Activated CD8-positive, alpha-beta memory T cell treated with anti-CD3 and anti-CD28 coated beads, Interleukin-2, amount 50 U/mL, for 4 hours (primary cell): ENCODE data around the gene RNF128.
"Not testable (repeated sequence)": the region's sequence is repeated elsewhere in the genome, so short reads cannot be mapped to it uniquely, and the experiment has no call there.

Source experiments
- DNase-seq: peaks from one replicate; pipeline ENCODE4 v3.0.0-alpha.2; 2020

The RNF128 gene

GRCh38 chrX:106751407-106751806 lies 24.9 kb downstream of the RNF128 start:
- DNase-seq: no peak

DNA sequence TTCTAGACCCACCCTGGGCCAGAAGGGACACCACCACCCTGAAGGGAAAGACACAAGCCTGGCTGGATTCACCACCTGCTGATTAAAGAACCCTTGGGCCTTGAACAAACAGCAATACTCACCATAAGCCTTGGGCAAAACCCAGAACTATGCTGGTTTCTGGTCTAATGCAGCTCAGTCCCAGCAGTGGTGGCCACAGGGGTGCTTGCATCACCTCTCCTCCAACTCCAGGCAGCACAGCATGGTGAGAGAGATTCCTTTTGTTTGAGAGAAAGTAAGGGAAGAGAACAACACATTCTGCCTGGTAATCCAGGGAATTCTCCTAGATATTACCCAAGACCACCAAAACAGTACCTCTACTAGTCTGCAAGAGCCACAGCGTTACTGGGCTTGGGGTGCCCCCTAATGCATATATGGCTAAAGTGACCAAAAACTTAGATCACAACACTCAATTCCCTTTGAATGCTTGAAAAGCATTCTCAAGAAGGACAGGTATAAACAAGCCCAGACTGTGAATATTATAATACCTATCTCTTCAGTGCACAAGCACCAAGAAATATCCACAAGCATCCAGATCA lies 25.7 kb downstream of the RNF128 start:
- DNase-seq: no peak

GRCh38 chrX:106769288-106769687 lies 42.8 kb downstream of the RNF128 start:
- not testable (repeated sequence) for DNase-seq

- DNase-seq: no peak
Measured at GRCh38 chrX:106774981-106775380, 48.5 kb downstream of the RNF128 start.

- DNase-seq: no peak
Measured at GRCh38 chrX:106780264-106780663, 53.8 kb downstream of the RNF128 start.

GRCh38 chrX:106780664-106781377 lies 54.3 kb downstream of the RNF128 start:
- DNase-seq: no peak

DNA sequence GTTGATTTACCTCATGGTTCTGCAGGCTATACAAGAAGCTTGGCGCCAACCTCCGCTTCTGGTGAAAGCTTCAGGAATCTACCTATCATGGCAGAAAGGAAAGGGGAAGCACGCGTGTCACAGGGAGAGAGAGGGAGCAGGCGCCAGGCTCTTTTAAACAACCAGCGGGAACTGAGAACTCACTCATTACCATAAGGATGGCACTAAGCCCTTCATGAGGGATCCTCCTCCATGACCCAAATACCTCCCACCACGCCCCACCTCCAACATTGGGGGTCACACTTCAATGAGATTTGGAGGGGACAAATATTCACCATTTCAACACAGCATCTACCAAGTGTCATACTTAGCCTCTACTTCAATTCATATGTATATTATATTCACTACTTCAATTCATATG lies 57.2 kb downstream of the RNF128 start:
- DNase-seq: no peak

DNA sequence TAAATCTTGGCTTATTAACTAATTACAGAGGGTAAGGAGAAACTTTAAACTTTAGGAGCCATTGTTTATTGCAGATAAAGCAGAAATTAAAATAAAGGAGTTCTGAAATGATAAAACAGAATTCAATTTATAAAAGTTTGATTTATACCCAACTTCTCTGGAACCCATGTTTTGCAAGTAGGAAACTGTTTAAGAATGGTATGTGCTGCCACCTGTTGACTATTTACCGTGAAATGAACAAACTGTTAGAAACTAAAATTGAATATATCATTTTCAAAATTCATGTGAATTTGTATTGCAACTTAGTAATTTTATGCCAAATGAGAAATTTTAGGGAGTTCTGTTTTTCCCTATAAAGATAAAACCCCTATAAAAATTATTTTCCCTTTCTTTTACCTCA lies 65.0 kb downstream of the RNF128 start:
- no peak for DNase-seq

DNA sequence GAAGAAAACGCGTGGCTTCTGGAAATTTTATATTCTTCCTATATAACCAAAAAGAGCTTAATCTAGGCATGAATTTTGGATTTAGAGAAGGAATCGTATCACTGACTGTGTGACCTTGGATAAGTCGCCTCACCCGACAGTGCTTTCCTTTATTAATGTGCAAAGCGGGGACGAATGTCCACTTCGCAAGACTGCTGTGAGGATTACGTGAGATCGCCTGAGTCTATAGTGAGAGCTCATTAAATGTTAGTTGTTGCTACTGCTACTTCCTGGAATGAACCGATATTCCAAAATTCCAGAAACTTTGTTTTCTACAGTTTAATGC lies 75.5 kb downstream of the RNF128 start:
- DNase-seq: no peak

DNA sequence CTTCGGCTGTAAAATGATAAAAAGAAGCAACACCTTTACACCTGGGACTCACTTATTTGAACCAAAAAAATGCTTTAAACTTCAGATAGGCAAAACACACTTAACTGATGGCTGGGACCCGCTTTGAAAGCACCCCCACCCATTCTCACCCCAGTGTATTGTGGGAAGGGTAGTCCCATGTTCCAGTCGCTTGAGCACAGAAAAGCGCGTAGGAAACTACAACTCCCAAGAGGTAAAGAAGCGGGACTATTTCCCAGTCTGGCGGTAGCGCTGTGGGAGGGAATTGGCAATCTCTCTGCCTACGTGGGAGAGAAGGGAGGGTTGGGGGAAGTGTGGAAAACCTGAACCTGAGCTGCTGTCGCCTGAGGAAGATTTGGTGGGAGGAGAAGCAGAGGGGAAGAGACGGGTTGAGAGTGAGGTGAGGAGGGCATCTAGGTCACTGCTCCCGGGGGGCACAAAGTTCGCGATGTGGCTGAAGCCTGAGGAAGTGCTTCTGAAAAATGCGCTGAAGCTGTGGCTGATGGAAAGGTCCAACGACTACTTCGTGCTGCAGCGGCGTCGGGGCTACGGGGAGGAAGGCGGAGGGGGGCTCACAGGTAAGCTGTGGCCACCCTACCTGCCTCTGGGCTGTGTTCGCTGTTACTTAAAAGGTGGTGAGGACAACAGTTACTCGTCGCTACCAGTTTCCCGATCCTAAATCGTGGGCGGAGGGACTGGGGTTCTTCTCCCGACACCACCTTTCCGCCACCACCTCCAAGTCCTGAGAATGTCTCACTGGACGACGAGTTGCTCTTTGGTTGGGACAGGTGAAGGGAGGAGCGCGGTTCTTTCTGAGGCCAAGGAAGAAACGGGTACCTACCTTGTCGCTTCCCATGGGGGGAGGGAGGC lies 76.1 kb downstream of the RNF128 start, which contains the start of gene TBC1D8B:
Gene TBC1D8B (plus strand): TSS at position 286 of the 888 bp plus-strand sequence. CDS start 181 bp downstream, at position 467.
- DNase-seq: peak; percentile 17

DNA sequence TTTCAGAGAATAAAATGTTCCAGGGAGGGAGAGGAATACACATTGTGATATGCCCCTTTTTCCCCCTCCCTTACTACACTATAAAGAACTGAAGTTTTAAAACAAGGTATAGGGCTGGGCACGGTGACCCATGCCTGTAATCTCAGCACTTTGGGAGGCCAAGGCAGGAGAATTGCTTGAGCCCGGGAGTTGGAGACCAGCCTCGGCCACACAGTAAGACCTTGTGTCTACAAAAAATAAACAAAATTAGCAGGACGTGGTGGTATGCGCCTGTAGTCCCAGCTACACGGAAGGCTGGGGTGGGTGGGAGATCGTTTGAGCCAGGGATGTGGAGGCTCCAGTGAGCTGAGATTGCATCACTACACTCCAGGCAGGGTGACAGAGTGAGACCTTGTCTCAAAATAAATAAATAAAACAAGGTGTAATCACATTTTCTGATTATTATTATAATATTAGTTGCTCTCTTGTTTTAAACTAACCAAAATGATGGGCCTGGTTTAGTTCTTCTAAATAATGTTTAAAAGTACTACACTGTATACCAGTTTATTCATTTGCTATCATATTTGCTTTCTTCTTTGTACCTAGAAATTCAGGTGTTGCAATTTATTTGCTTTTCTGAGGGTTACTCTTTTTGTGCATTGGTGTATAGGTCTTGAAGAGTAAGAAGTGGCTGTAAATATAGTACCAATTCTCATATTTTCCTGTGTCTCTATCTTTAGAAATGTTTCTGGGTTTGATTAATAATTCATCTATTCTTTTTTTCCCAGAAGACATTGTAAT lies 84.8 kb downstream of the RNF128 start:
- no peak for DNase-seq

DNA sequence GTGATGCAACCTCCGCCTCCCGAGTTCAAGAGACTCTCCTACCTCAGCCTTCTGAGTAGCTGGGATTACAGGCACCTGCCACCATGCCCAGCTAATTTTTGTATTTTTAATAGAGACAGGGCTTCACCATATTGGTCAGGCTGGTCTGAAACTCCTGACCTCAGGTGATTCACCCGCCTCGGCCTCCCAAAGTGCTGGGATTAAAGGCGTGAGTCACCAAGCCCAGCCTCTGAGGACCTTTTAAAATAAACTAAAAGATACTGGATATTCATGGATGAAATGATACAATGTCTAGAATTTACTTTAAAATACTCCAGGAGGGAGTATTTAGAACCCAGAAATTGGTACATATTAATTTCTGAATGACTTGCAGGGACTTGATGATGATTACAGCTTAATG lies 86.4 kb downstream of the RNF128 start:
- not testable (repeated sequence) for DNase-seq

- DNase-seq: not testable (repeated sequence)
Measured at GRCh38 chrX:106814093-106814492, 87.6 kb downstream of the RNF128 start.
